Stimulated activated CD8-positive, alpha-beta memory T cell treated with anti-CD3 and anti-CD28 coated beads, Interleukin-7, amount 100 ng/mL, for 4 hours (primary cell): Measurements from ENCODE around the gene SLC28A3.

ENCODE experiments used
- DNase-seq, 2 donors: peaks; one replicate each; pipeline ENCODE4 v3.0.0-alpha.2; 2020; ENCODE audit warnings: low read depth in 2 of 2

Gene SLC28A3

GRCh38 chr9:84296146-84296843 is 44.3 kb downstream of the SLC28A3 start:
- DNase-seq: peak; percentile 4 to 27

- DNase-seq: no peak
Measured at GRCh38 chr9:84294241-84294950, 46.2 kb downstream of the SLC28A3 start.

- DNase-seq: no peak
Measured at GRCh38 chr9:84293001-84293798, 47.4 kb downstream of the SLC28A3 start.

- no peak for DNase-seq
Measured at GRCh38 chr9:84285381-84285780, 55.2 kb downstream of the SLC28A3 start.

- no peak for DNase-seq
Measured at GRCh38 chr9:84283946-84284345, 56.6 kb downstream of the SLC28A3 start.

GRCh38 chr9:84278130-84278529 is 62.4 kb downstream of the SLC28A3 start:
- DNase-seq: no peak

- no peak for DNase-seq
Measured at GRCh38 chr9:84277646-84278045, 62.9 kb downstream of the SLC28A3 start.

- DNase-seq: no peak
Measured at GRCh38 chr9:84276741-84277140, 63.8 kb downstream of the SLC28A3 start.

- no peak for DNase-seq
Measured at GRCh38 chr9:84271921-84272556, 68.5 kb downstream of the SLC28A3 start.

GRCh38 chr9:84271531-84271900 is 69.0 kb downstream of the SLC28A3 start:
- peak in 1 of 2 donors; percentile 3 for DNase-seq

- no peak for DNase-seq
Measured at GRCh38 chr9:84270847-84271530, 69.6 kb downstream of the SLC28A3 start.

- DNase-seq: no peak
Measured at GRCh38 chr9:84266087-84266561, 74.4 kb downstream of the SLC28A3 start.

GRCh38 chr9:84264307-84265029 is 76.1 kb downstream of the SLC28A3 start:
- no peak for DNase-seq

GRCh38 chr9:84261070-84261746 is 79.3 kb downstream of the SLC28A3 start:
- DNase-seq: peak; percentile 5 to 6

GRCh38 chr9:84258371-84258770 is 82.2 kb downstream of the SLC28A3 start:
- DNase-seq: no peak

GRCh38 chr9:84255696-84256095 is 84.9 kb downstream of the SLC28A3 start:
- DNase-seq: no peak

GRCh38 chr9:84254972-84255371 is 85.6 kb downstream of the SLC28A3 start:
- DNase-seq: no peak

GRCh38 chr9:84251921-84252320 is 88.6 kb downstream of the SLC28A3 start:
- DNase-seq: no peak

- DNase-seq: no peak
Measured at GRCh38 chr9:84241817-84242373, 98.7 kb downstream of the SLC28A3 start.

GRCh38 chr9:84239343-84239742 is 101.2 kb downstream of the SLC28A3 start:
- DNase-seq: no peak
